GM18858 (cell line): ENCODE measurements around the gene ARV1.
"Not testable (repeated sequence)": the region's sequence is repeated elsewhere in the genome, so short reads cannot be mapped to it uniquely, and the experiment has no call there.

Source experiments
- ATAC-seq: cut with Tn5 transposase; IDR thresholded peaks from one replicate; pipeline ENCODE4 v1.9.1; 2021; ENCODE audit not compliant: unreplicated experiment

The ARV1 gene

DNA sequence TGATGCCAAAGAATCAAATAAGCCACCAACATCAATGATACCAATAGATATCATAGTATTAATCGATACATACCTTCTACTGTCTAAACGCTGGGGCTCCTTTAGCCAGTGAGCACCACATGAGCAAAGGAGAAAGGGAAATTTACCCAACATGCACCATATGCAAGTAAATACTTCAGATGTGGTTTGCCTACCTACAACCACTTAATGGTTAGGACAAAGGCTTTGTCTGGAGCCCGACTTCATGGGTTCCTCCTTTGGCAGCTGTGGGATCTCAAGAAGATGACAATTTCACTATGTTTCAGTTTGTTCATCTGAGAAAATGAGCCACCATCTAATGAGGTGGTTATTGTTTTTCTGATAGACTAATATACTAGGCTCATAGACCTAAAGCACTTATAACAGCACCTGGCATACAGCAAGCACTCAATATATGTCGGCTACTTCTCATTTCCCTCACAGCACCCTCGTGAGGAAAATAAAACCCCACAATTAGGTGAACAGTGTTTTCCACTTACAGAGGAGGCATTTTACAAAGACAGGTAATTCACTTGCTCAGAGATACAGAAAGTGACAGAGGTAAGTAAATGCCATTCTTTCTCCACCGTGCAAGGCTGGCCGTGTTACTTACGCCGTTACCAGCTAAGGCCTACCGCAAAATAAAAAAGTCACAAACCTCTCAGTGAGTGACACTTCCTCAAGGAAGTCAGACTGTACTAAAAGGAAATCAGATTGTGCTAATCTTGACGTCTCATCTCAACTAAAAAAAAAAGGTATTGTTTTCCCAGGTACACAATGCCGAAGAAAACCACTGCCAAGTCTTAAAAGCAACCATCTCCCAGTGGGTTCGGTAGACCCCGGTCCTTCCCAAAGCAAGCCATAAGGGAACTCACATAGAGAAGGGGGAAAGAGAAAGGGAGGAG lies 1.8 kb upstream of the ARV1 start:
- no peak for ATAC-seq

DNA sequence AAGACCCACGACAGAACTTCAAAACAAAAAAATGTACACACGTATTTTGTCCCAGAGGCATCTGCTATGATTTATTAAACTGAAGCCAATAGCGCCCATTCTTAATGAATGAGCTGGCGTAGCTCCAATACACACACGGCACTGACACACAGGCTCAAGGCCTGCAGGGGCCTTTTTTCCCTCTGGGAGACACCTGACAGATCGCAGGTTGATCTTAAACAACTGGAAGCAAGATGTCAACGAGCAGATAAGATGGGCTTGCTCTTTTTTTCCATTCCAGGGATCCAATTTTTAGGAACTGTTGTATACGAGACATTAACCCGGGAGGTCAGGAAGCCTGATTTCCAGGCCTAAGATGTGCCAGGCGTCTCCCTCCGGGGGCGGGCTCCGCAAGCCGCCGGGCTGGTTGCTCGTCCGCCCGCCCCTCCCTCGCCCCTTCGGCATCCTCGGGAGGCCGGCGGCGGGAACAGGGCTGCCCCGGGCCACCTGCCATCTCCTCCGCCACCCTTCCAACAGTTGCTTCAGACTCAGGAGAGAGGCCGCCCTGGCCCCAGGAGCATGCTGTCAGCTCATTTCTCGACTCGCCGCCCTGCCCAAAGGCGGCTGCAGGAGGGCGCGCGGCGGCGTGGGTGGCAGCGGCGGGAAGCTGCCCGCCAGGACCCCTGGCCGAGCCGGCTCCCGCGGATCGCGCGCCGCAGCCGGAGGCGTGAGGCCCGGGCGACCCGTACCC lies 968 bp upstream of the ARV1 start:
- no peak for ATAC-seq

DNA sequence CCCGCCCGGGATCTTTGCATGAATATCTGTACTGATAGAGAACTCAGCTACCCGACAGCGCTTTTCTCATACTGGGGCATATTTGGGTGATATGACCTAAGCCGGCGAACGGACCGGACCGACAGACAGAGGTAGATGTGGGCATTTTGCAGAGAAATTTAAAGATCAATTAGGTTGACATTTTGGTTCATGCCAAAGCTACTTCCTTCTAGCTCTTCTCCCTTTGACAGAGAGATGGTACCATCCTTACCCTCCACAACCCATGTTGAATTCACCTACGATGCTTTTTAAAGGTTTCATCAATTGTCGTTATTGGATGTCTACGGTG lies 459 bp downstream of the ARV1 start:
- ATAC-seq, result no peak

GRCh38 chr1:230979952-230980351 lies 1.1 kb downstream of the ARV1 start:
- no peak for ATAC-seq

GRCh38 chr1:230982696-230983095 lies 3.8 kb downstream of the ARV1 start:
- ATAC-seq, result no peak

DNA sequence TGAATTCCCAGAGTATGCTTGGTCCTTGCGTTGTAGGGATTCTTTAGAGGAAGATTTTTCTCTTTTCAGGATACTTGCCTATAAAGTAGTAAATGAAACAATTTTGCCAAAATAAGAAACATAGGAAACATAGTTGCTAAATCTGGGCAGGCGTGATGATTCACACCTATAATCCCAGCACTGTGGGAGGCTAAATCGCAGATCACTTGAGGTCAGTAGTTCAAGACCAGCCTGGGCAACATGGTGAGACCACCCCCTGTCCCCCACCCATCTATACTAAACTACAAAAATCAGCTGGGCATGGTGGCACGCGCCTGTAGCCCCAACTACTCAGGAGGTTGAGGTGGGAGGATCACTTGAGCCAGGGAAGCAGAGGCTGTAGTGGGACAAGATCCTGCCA lies 4.9 kb downstream of the ARV1 start:
- no peak for ATAC-seq

DNA sequence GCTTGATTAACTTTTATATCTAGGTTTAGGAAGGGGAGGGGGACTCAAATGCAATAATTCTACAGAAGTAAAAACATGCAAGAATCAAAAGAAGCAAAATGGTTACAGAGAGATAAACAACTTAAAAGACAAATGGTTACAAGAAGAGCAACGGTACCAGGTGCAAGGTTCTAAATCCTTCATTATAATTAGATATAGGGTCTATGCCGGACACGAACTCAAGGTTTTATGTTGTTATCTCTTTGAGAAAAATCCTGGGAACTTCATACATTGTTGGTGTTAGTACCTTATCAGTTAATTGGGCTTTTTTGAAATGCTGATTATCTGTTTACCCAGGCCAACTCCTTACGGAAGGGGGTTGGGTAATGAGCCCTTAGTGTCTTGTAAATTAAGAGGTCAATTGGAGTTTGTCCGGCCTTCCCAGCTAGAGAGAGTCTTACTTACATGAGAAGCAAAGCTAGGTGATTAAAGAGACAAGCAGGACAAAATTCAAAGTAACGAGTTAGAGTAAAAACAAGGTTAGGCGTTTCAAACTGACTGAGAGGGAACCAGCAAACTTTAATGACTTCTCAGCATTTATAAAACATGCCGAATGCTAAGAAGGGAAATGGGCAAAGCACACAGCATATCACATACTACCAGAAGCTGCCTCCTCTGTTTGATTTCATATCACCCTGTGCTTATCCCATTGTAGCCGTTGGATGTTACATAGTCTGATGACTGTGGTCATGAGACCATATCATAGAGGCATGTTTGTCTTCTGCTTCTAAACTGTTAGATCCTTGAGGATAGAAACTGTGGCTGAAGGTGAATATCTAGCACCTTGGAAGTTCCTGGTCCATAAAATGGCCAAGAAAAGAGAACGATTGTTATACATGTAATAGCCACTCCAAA lies 6.0 kb downstream of the ARV1 start:
- ATAC-seq, result not testable (repeated sequence)

GRCh38 chr1:230985711-230986110 lies 6.8 kb downstream of the ARV1 start:
- no peak for ATAC-seq

- ATAC-seq, result no peak
These were observed 8.1 kb downstream of the ARV1 start for GRCh38 chr1:230986976-230987375.

DNA sequence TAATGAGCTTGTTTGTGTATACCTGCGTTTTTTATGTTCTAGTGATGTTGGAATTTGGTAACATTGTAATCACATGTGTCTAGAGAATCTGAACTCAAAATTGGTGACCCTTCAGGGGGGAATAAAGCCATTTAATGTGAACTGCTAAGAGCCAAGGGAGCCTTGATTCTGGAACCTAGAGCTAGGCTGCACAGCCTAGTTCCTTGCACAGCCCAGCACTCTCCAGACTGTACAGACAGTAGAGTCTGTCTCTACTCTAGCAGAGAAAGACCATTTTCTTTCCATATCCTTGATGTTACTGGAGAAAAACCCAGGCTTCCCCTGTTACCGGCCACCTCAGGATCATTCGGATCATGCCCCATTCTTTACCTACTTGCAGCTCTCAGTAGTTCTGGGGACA lies 8.6 kb downstream of the ARV1 start:
- no peak for ATAC-seq

GRCh38 chr1:230992100-230992774 lies 13.3 kb downstream of the ARV1 start:
- ATAC-seq, result no peak

- no peak for ATAC-seq
These were observed 16.0 kb downstream of the ARV1 start for GRCh38 chr1:230994860-230995259.

DNA sequence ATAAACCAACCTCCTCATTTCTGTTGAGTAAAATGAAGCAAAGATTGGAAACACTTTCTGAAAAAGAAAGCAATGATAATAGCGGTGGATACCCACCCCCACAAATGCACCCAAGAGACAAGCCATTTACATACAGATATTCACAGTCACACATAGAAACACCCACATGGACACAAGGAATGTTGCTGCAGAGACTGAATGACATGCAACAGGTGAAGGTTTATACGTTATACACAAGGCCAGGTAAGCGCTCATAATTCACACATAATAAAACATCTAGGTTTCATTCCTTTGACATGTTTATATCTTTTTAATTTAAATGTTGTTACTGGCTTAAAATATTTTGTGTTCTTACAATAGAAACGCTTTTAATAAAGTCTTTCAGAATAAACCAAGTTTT lies 21.3 kb downstream of the ARV1 start:
- no peak for ATAC-seq

DNA sequence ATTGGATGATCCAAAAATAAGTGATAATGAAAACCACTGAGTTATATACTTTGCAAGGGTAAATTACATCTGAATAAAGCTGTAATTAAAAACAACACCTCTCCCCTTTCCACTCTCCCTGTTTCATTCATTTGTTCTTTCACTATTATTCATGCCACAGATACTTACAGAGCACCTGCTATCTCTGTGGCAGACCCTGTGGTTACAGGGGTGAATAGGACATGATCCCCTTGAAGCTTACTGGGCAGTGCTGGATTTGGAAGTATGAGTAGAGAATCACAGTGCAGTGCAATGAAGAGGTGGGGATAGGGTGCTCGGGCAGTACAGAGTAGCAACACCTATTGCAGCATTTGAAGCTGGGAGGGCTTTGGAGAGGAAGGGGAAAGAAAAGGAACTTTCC lies 21.7 kb downstream of the ARV1 start:
- ATAC-seq, result no peak

- ATAC-seq, result no peak
These were observed 23.0 kb downstream of the ARV1 start for GRCh38 chr1:231001892-231002291.

GRCh38 chr1:231007535-231007934 lies 28.6 kb downstream of the ARV1 start:
- ATAC-seq, result not testable (repeated sequence)

- no peak for ATAC-seq
These were observed 32.5 kb downstream of the ARV1 start for GRCh38 chr1:231011360-231011759.

DNA sequence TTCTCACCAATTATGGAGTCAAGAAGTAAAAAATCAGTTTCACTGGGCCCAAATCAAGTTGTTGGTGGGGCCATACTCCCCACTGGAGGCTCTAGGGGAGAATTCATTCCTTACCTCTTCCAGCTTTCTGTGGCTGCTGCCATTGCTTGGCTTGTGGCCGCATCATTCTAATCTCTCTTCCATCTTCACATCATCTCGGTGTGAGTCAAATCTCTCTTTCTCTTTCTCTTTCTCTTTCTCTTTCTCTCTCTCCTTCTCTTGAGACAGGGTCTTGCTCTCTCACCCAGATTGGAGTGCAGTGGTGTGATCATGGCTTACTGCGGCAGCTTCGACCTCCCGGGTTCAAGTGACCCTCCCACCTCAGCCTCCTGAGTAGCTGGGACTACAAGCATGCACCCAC lies 33.1 kb downstream of the ARV1 start:
- ATAC-seq, result no peak

- ATAC-seq, result no peak
These were observed 34.6 kb downstream of the ARV1 start for GRCh38 chr1:231013391-231014015.

DNA sequence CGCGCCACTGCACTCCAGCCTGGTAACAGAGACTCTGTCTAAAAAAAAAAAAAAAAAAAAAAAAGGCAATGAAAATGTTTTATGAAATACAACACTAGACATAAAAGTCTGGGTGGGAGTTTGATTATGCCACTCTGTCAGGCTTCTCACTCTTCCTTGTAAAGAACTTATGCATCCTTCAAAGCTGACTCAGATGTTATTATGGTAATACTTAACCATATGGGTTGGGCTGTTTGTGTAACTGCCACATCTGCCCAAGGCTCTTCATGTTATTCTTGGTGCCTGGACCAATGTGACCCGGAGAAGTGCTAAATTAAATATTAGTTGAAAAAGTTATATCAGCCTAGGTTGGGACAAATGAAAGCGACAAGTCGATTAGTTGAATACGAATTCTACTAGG lies 37.3 kb downstream of the ARV1 start:
- no peak for ATAC-seq
